Esophagus muscularis mucosa (tissue), 4 donors: ENCODE data around the gene WSB1. TPM values are rescaled to one million over a fixed set of nuclear protein-coding genes. Genes with fewer than 3 reads are reported as not detected.
"Not testable (repeated sequence)": the region's sequence is repeated elsewhere in the genome, so short reads cannot be mapped to it uniquely, and the experiment has no call there.

Experiments
- DNase-seq: peaks from one replicate; pipeline ENCODE4 v3.0.0-alpha.2; 2017; ENCODE audit errors: extremely low spot score
- H3K27ac ChIP-seq, 4 donors: fragments of 200-600 bp; sonication (generic); replicated peaks in 1 of 4; 1 replicate in 3 of 4; 2 replicates in 1 of 4; pipeline ENCODE4 v1.5.1; 2016 to 2019; ENCODE audit warnings: mild to moderate bottlenecking in 1 of 4
- H3K27me3 ChIP-seq, 4 donors: fragments of 200-600 bp; sonication (generic); one replicate each; pipeline versions ENCODE4 v1.5.1 to v1.6.0; 2016 to 2019
- H3K36me3 ChIP-seq, 4 donors: fragments of 200-600 bp; sonication (generic); one replicate each; pipeline ENCODE4 v1.5.1; 2016 to 2019
- H3K4me1 ChIP-seq, 4 donors: fragments of 200-600 bp; sonication (generic); one replicate each; pipeline ENCODE4 v1.5.1; 2016 to 2019
- H3K4me3 ChIP-seq, 4 donors: fragments of 200-600 bp; sonication (generic); 1 replicate in 2 of 4; 2 replicates in 2 of 4; pipeline ENCODE4 v1.5.1; 2016 to 2019; ENCODE audit warnings: mild to moderate bottlenecking in 4 of 4, moderate library complexity in 1 of 4
- H3K9me3 ChIP-seq, 4 donors: fragments of 200-600 bp; sonication (generic); 1 replicate in 3 of 4; 2 replicates in 1 of 4; pipeline ENCODE4 v1.5.1; 2016 to 2019
- EP300 ChIP-seq: sonication (generic); formaldehyde crosslinking; IDR thresholded peaks from one replicate; pipeline ENCODE4 v1.6.1; 2017; ENCODE audit warnings: antibody characterized with exemption
- POLR2A ChIP-seq: fragments of 450-650 bp; IDR thresholded peaks from one replicate; pipeline ENCODE4 v1.6.1; 2017; ENCODE audit warnings: antibody characterized with exemption, moderate library complexity, mild to moderate bottlenecking, low read depth
- POLR2AphosphoS5 ChIP-seq, 2 donors: sonication (generic); formaldehyde crosslinking; IDR thresholded peaks; one replicate each; pipeline ENCODE4 v1.6.1; 2017; ENCODE audit warnings: antibody characterized with exemption in 2 of 2
- WGBS: methylation state at CpG from one replicate; pipeline ENCODE4 v1.1.5; 2018; 5-methylcytosine and 5-hydroxymethylcytosine counted together
- intact Hi-C: fragments of 100-400 bp; cut with DNase I; formaldehyde crosslinking; loops from one replicate; pipeline ENCODE4 v1.15.1; 2023
- total RNA-seq, 4 donors: library from RNA; depleted of rRNA; stranded (reverse); fragments of >200 nt; gene quantifications; one replicate each; pipeline versions ENCODE4 v1.1.0 to v1.2.1, GENCODE V29; 2016
- TF ChIP-seq, protein P1 (sequence below), 3 experiments: fragments of 200-600 bp in 2 of 3; fragments of 450-650 bp in 1 of 3; sonication (generic) in 2 of 3; IDR thresholded peaks; one replicate each; pipeline ENCODE4 v1.5.1; 2017 to 2019; ENCODE audit warnings: antibody characterized with exemption in 3 of 3, mild to moderate bottlenecking in 2 of 3, moderate library complexity in 1 of 3

The WSB1 gene
- total RNA-seq, 4 donors from 2014 or later: 84.1 to 125 (median 118) TPM

DNA sequence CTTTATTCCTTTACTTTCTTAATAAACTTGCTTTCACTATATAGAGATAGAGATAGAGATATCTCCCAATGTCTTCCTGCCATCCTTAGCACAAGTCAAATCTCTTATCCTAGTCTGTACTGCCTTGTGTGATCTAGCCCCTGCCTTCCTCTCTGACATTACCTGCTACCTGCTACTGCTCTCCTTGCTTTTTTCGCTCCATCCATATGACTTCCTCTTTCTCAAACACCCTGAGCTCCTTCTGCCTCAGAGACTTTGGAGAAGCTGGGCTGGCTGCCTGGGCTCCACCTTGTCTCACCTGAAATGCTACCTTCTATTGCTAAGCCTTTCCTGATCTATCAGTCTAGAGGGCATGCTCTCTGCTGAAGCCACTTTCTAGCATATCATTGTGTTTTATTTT is 24.7 kb upstream of the WSB1 start:
- intact Hi-C loops: no loop called here
- Histone ChIP-seq H3K9me3 (no peaks in the 10 kb centered on the region), H3K4me1 (peaks cover 0 to 3% (median 0%) of the 10 kb centered on the region in 4 donors), H3K27ac (no peak overlapping the region), H3K27me3 (no peaks in the 10 kb centered on the region), H3K4me3 (no peak overlapping the region), H3K36me3 (no peaks in the 10 kb centered on the region)
- DNase-seq: no peak
- TF ChIP-seq POLR2AphosphoS5 (IDR thresholded peaks at IDR 0.05) (no peak), EP300 (no peak)
- TF ChIP-seq, protein P1, sequence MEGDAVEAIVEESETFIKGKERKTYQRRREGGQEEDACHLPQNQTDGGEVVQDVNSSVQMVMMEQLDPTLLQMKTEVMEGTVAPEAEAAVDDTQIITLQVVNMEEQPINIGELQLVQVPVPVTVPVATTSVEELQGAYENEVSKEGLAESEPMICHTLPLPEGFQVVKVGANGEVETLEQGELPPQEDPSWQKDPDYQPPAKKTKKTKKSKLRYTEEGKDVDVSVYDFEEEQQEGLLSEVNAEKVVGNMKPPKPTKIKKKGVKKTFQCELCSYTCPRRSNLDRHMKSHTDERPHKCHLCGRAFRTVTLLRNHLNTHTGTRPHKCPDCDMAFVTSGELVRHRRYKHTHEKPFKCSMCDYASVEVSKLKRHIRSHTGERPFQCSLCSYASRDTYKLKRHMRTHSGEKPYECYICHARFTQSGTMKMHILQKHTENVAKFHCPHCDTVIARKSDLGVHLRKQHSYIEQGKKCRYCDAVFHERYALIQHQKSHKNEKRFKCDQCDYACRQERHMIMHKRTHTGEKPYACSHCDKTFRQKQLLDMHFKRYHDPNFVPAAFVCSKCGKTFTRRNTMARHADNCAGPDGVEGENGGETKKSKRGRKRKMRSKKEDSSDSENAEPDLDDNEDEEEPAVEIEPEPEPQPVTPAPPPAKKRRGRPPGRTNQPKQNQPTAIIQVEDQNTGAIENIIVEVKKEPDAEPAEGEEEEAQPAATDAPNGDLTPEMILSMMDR (IDR thresholded peaks at IDR 0.05): no peak
- 95% methylated on average over 1 of the region's 1 CpG for WGBS

DNA sequence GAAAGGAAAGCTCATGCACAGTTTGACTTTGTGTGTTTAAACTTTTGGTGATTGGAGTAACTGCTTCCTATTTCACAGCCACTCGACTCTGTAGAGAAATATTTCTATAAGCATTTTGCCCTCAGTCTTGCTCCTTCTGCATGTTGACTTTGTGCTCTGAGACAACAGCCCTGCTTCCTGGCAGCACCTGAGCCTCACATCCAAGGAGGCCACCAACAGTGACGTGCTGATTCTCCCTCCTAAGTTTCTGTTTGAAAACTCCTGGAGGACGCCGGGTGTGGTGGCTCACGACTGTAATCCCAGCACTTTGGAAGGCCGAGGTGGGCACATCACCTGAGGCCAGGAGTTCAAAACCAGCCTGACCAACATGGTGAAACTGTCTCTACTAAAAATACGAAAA is 23.9 kb upstream of the WSB1 start:
- H3K27ac ChIP-seq: no peak overlapping the region
- no peak for TF ChIP-seq POLR2A
- TF ChIP-seq EP300: no peak
- intact Hi-C loops: no loop called here
- peaks cover 0 to 3% (median 0%) of the 10 kb centered on the region in 4 donors for H3K4me1 ChIP-seq
- H3K9me3 ChIP-seq: no peaks in the 10 kb centered on the region
- WGBS: 88% methylated on average over 7 of the region's 7 CpGs
- no peaks in the 10 kb centered on the region for H3K27me3 ChIP-seq
- H3K36me3 ChIP-seq: no peaks in the 10 kb centered on the region
- DNase-seq: no peak
- H3K4me3 ChIP-seq: no peak overlapping the region

GRCh38 chr17:27276653-27277156 is 17.2 kb upstream of the WSB1 start:
- 65% methylated on average over 14 of the region's 14 CpGs for WGBS
- H3K4me3 ChIP-seq: no peak overlapping the region
- intact Hi-C loops: no loop called here
- no peaks in the 10 kb centered on the region for H3K36me3 ChIP-seq
- no peaks in the 10 kb centered on the region for H3K9me3 ChIP-seq
- no peaks in the 10 kb centered on the region for H3K27me3 ChIP-seq
- H3K27ac ChIP-seq: no peak overlapping the region
- TF ChIP-seq EP300 (no peak), POLR2AphosphoS5 (IDR thresholded peaks at IDR 0.05) (no peak), POLR2A (no peak)
- TF ChIP-seq, protein P1 (IDR thresholded peaks at IDR 0.05): no peak
- no peaks in the 10 kb centered on the region for H3K4me1 ChIP-seq
- DNase-seq: no peak

DNA sequence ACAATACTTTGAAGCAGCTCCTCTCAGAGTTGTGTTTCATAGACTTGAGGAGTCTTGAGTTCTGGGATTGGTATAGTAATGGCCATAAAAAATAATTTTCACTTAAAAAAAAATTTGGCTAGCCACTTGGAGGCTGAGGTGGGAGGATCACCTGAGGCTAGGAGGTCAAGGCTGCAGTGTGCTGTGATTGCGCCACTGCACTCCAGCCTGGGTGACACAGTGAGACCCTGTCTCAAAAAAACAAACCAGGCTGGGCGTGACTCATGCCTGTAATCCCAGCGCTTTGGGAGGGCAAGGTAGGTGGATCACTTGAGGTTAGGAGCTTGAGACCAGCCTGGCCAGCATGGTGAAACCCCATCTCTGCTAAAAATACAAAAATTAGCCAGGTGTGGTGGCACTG is 14.8 kb upstream of the WSB1 start:
- H3K36me3 ChIP-seq, H3K9me3 ChIP-seq, H3K4me1 ChIP-seq, H3K27me3 ChIP-seq, intact Hi-C loops, H3K4me3 ChIP-seq, DNase-seq, H3K27ac ChIP-seq: not testable (repeated sequence)
- 85% methylated on average over 3 of the region's 3 CpGs for WGBS

- Histone ChIP-seq H3K4me3 (no peak overlapping the region), H3K4me1 (peaks cover 0 to 14% (median 3%) of the 10 kb centered on the region in 4 donors), H3K27ac (no peak overlapping the region), H3K36me3 (no peaks in the 10 kb centered on the region), H3K9me3 (no peaks in the 10 kb centered on the region), H3K27me3 (no peaks in the 10 kb centered on the region)
- intact Hi-C loops: no loop called here
- 95% methylated on average over 8 of the region's 10 CpGs for WGBS
- no peak for DNase-seq
- TF ChIP-seq POLR2AphosphoS5 (IDR thresholded peaks at IDR 0.05): no peak
- TF ChIP-seq, protein P1 (IDR thresholded peaks at IDR 0.05): no peak
- TF ChIP-seq EP300: no peak
- no peak for TF ChIP-seq POLR2A
Measured at GRCh38 chr17:27280527-27280926, 13.4 kb upstream of the WSB1 start.

- intact Hi-C loops: no loop called here
- H3K27me3 ChIP-seq: no peaks in the 10 kb centered on the region
- TF ChIP-seq, protein P1 (IDR thresholded peaks at IDR 0.05): no peak
- TF ChIP-seq EP300 (no peak), POLR2AphosphoS5 (IDR thresholded peaks at IDR 0.05) (no peak), POLR2A (no peak)
- H3K36me3 ChIP-seq: no peaks in the 10 kb centered on the region
- no peak overlapping the region for H3K4me3 ChIP-seq
- peaks cover 0 to 14% (median 3%) of the 10 kb centered on the region in 4 donors for H3K4me1 ChIP-seq
- DNase-seq: no peak
- WGBS: 71% methylated on average over 3 of the region's 3 CpGs
- peak overlapping the region in 1 of 4 donors; percentile 22 for H3K27ac ChIP-seq
- H3K9me3 ChIP-seq: no peaks in the 10 kb centered on the region
Measured at GRCh38 chr17:27281438-27281837, 12.5 kb upstream of the WSB1 start.
